ENCODE results near the gene GPC3.
"Not testable (repeated sequence)": the region's sequence is repeated elsewhere in the genome, so short reads cannot be mapped to it uniquely, and the experiment has no call there.

Gene GPC3

GRCh38 chrX:133762976-133763548, 222.3 kb downstream of the GPC3 start:
- DNase-seq (ENCODE audit: low read depth) = not testable (repeated sequence)

- DNase-seq (ENCODE audit: low read depth) = no peak
Observed at GRCh38 chrX:133754657-133755056, 230.7 kb downstream of the GPC3 start.

DNA sequence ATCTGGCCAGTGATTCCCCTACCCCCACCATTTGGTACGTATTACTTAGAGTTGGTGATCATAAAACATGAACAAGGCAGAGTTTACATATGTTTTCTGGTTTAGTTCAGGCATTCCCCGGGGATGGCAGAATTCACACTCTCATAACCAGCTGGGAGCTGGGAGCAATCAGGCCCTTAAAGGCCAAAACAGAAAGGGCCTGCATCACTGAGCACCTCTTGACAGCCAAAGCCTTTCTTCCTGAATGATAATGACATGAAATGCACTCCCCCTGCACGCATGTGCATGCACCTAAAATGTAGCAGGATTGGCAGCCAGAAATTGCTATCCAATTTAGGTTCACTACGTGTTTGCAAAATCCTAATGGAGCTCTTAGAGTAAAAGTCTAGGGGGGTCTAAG, 235.4 kb downstream of the GPC3 start:
- no peak for DNase-seq (ENCODE audit: low read depth)

DNA sequence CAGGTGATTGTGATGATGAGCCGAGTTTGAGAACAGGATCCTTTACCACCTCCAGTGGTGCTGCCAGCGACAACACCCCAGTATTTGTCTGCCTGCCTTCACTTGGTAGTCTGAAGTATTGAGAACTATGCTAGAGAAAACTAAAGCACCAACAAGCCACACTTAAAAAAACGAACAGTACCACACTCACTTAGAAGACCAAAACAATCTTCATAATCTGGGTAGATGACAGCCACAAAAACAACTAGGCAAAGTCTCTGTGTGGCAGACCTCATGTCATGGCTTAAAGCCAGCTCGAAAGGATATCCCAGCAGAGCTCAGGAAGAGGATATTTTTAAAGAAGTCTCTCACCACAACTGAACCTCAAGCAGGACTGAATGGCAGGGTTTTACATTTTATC, 236.0 kb downstream of the GPC3 start:
- no peak for DNase-seq (ENCODE audit: low read depth)

- DNase-seq (ENCODE audit: low read depth) = no peak
Observed at GRCh38 chrX:133747196-133747595, 238.2 kb downstream of the GPC3 start.

- no peak for DNase-seq (ENCODE audit: low read depth)
Observed at GRCh38 chrX:133746593-133746992, 238.8 kb downstream of the GPC3 start.

- no peak for DNase-seq (ENCODE audit: low read depth)
Observed at GRCh38 chrX:133745349-133745748, 240.0 kb downstream of the GPC3 start.

DNA sequence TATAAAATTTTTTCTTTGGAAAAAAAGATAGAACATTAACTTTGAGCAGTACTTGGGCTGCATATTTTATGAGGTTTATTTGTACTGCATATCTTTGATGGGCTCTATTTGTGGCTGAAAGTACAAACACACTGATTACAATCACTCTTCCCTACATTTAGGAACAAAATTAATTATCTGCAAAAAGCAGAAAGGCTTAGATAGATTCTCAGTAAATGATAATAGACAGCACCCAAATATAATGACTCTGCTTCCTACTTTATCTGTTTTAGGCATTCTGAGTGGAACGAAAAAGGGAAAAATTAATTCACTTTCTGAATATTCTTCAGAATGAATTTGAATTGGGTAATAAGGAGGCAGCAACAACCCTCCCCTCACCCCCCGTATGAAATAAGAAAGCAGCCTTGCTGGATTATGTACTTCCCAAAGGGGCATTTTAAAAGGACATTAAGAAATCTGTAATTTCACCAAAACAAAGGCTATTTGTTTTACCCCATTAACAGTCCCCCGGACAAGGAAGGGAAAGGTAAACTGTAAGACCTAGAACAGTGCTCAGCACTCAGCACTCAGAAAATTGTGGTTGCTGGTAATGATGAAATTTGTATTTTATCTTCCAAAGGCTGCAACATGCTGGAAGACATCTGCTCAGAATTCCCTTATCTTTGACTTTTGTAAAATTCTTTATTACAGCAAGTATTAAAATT, 242.6 kb downstream of the GPC3 start:
- no peak for DNase-seq (ENCODE audit: low read depth)

- DNase-seq (ENCODE audit: low read depth) = no peak
Observed at GRCh38 chrX:133741303-133741702, 244.1 kb downstream of the GPC3 start.

GRCh38 chrX:133726642-133727041, 258.8 kb downstream of the GPC3 start:
- no peak for DNase-seq (ENCODE audit: low read depth)

GRCh38 chrX:133726211-133726630, 259.2 kb downstream of the GPC3 start:
- DNase-seq (ENCODE audit: low read depth) = peak; percentile 34

DNA sequence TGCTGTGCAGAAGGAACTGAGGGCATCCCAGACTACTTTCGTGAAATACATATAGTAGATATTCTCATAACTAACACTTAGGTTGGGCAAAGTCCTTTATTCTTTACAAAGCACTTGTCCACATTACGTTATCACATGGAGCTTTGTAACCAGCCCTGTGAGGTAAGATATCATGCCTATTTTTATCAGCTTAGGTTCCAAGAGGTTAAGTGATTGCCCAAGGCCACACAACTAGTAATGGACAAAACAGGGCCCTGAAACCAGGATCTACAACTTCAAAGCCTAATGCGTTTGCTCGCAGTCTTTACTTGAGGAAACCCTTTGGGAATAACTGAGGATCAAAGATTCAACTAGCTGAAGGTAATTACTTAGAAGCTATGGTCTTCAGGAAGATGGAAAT, 261.5 kb downstream of the GPC3 start:
- no peak for DNase-seq (ENCODE audit: low read depth)

GRCh38 chrX:133722756-133723155, 262.6 kb downstream of the GPC3 start:
- no peak for DNase-seq (ENCODE audit: low read depth)

- DNase-seq (ENCODE audit: low read depth) = not testable (repeated sequence)
Observed at GRCh38 chrX:133720269-133720668, 265.1 kb downstream of the GPC3 start.

- no peak for DNase-seq (ENCODE audit: low read depth)
Observed at GRCh38 chrX:133715715-133716114, 269.7 kb downstream of the GPC3 start.

DNA sequence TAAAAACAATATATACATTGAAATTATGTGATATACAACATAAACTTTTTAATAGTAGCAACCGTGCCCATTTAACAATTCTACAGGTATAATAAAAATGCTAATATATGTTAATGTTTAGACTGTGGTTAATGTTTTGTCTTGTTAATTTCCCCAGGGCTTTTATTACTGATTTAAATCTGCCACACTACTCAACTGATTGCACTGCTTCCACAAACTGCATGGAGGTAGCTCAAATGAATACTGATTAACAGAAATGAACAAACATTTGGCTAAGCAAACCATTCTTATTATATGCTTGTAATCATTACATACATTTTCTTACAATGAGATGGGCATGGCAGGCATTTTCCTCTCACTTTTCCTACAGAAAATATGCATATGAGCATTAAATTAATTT, 275.9 kb downstream of the GPC3 start:
- no peak for DNase-seq (ENCODE audit: low read depth)

DNA sequence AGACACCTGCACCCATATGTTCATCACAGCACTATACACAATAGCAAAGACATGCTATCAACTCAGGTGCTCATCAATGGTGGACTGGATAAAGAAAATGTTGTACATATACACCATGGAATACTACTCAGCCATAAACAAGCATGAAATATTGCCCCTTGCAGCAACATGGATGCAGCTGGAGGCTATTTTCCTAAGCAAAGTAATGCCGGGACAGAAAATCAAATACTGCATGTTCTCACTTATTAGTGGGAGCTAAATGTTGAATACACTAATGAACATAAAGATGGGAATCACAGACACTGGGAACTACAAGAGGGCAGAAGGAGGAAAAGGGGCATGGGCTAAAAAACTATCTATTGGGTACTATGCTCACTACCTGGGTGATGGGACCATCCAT, 278.5 kb downstream of the GPC3 start:
- DNase-seq (ENCODE audit: low read depth) = no peak

DNA sequence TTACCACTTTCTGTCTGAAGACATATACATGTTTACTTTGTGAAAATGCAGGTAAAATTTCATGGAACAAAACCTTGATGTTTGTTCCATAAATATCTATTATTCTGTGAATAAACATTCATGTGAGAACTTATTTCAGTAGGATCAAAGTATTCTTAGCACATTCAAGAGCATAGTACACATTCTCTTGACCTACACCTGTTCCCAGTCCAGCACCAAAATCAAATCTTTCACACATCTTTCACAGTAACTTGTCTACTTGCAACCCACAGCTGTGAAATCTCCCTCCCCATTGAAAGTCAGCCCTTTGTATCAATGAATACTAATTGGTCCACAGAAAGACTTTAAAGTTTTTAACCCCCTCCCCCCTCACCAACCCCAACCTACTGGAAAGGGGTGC, 283.2 kb downstream of the GPC3 start:
- no peak for DNase-seq (ENCODE audit: low read depth)

DNA sequence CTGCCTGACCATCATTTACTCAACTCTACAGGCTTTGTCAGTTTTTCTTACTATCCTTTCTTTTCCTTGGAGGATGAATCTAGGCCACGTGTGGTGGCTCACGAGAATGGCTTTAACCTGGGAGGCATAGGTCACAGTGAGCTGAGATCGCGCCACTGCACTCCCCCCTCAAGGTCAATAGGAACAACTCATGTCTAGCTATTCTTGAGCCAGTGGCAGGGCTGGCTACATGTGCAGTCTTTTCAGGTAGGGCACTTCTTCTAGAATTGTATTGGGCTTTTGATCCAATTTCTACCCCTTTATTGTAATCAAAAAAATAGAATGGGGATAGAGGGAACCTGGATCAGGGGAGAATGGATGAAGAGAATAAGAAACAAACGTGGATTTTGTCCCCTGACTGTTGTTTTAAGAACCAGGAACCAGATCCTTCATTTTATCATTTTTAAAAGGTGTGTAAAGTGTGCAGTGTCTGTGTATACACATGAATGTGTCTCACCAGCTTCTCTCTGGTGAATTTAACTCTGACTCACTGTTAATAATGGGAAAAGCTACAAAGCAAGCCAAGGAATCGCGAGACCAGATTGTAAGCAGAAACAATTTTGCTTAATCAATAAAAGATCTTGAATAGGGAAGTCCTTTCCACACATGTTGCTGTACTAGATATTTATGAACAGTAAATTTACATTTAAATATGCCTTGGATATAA, 286.2 kb downstream of the GPC3 start:
- no peak for DNase-seq (ENCODE audit: low read depth)

- DNase-seq (ENCODE audit: low read depth) = no peak
Observed at GRCh38 chrX:133698298-133698697, 287.1 kb downstream of the GPC3 start.

- DNase-seq (ENCODE audit: low read depth) = no peak
Observed at GRCh38 chrX:133697656-133698055, 287.7 kb downstream of the GPC3 start.

DNA sequence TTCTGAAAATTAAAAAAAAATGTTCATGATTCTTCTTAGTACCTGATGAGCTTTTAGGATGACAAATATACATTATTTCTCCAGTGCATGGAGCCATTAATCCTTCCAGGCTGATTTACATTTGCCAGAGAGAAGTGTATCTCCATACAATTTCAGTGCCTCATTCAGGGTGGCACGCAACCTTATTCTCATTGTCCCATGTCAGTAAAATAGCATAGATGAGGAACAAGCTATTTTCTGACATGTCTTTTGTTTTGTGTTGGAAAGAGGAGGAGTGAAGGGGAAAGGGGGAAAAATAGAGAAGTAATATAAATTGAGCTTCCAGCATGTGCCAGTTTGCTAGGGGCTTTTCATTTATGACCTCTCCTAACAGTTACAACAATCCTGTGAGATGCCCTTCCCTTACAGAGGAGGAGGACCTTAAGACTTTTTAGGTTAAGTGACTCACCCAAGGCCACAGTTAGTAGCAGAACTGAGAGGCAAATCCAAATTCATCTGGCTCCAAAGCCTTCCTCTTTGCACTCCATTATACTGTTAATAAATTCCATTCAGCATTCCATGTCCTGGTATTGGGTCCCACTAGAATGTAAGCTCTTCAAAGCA, 295.3 kb downstream of the GPC3 start:
- no peak for DNase-seq (ENCODE audit: low read depth)

GRCh38 chrX:133685822-133686221, 299.6 kb downstream of the GPC3 start:
- no peak for DNase-seq (ENCODE audit: low read depth)
